HCT116 (cell line): ENCODE results near the gene ST7. TPM values are rescaled to one million over a fixed set of nuclear protein-coding genes. Genes with fewer than 3 reads are reported as not detected.

ENCODE experiments used
- ATAC-seq: fragments of 200-7000 bp; cut with Tn5 transposase; 2 replicates; pipeline ENCODE4 v1.9.1; 2020; ENCODE audit warnings: mild to moderate bottlenecking, moderate library complexity
- BruUV-seq: library from RNA; stranded (reverse); fragments of 400-500 nt; replicated peaks from 2 replicates; lab custom pipeline; 2021; lab: Mats Ljungman, UMichigan
- CTCF ChIA-PET: fragments of 300-600 bp; sonication (Branson Sonifier 250); formaldehyde crosslinking; loops from one replicate; lab custom pipeline; 2021; ENCODE audit warnings: antibody characterized with exemption; lab: Charles Lee
- POLR2A ChIA-PET: fragments of 300-600, 350-600 bp; sonication (Branson Sonifier 250); formaldehyde crosslinking; loops from one replicate; lab custom pipeline; 2021; ENCODE audit warnings: antibody characterized with exemption; lab: Charles Lee
- RAD21 ChIA-PET, 2 experiments: fragments of 300-600 bp; sonication (Branson Sonifier 250); formaldehyde crosslinking; loops; one replicate each; lab custom pipeline; 2023; ENCODE audit warnings: low total read pairs in 2 of 2; ENCODE audit not compliant: uncharacterized antibody in 2 of 2, unreplicated experiment in 2 of 2, low non-redundant PET in 1 of 2; lab: Charles Lee
- DNase-seq: peaks from one replicate; pipeline ENCODE4 v3.0.0-alpha.2; 2010; ENCODE audit warnings: low read depth, low spot score
- H2AFZ ChIP-seq: fragments of 200-600 bp; shearing (Covaris generic), sonication (generic); 2 replicates; pipeline ENCODE4 v1.6.1; 2017; ENCODE audit warnings: low read depth, mixed run types, mixed read lengths, antibody characterized with exemption, low read length; ENCODE audit not compliant: poor library complexity, severe bottlenecking
- H3K27ac ChIP-seq: 2 replicates; pipeline ENCODE4 v1.5.1; 2012; ENCODE audit warnings: low read depth, low read length
- H3K27me3 ChIP-seq: fragments of 200-600 bp; sonication (generic); 2 replicates; pipeline ENCODE4 v1.6.1; 2016; ENCODE audit warnings: mixed run types, low read length, mixed read lengths; ENCODE audit not compliant: insufficient read depth
- H3K36me3 ChIP-seq, 2 experiments: fragments of 200-500 bp in 1 of 2; fragments of 200-600 bp in 1 of 2; sonication (Bioruptor generic) in 1 of 2; sonication (generic) in 1 of 2; 2 replicates each; pipeline versions ENCODE4 v1.5.1 to v1.6.1; 2014 to 2016; ENCODE audit warnings: low read length in 2 of 2, inconsistent platforms in 1 of 2, mixed read lengths in 1 of 2, mixed run types in 1 of 2; ENCODE audit not compliant: insufficient read depth in 2 of 2, control insufficient read depth in 1 of 2
- H3K4me1 ChIP-seq, 2 experiments: fragments of 200-600 bp in 1 of 2; sonication (generic) in 1 of 2; 2 replicates each; pipeline versions ENCODE4 v1.5.1 to v1.6.1; 2012 to 2017; ENCODE audit warnings: low read length in 2 of 2, inconsistent platforms in 1 of 2, mild to moderate bottlenecking in 1 of 2, mixed read lengths in 1 of 2, mixed run types in 1 of 2, moderate library complexity in 1 of 2; ENCODE audit not compliant: insufficient read depth in 2 of 2, control insufficient read depth in 1 of 2
- H3K4me2 ChIP-seq: fragments of 200-600 bp; sonication (generic); 2 replicates; pipeline ENCODE4 v1.6.1; 2017; ENCODE audit warnings: mixed run types, low read length, mixed read lengths
- H3K4me3 ChIP-seq, 2 experiments: fragments of 200-600 bp in 1 of 2; sonication (generic) in 1 of 2; replicated peaks in 1 of 2; 2 replicates each; pipeline ENCODE4 v1.5.1; 2011 to 2016; ENCODE audit warnings: low read length in 2 of 2, control low read depth in 1 of 2, low read depth in 1 of 2, mild to moderate bottlenecking in 1 of 2, mixed read lengths in 1 of 2, mixed run types in 1 of 2
- H3K79me2 ChIP-seq: fragments of 200-600 bp; sonication (generic); 2 replicates; pipeline ENCODE4 v1.6.1; 2017; ENCODE audit warnings: mild to moderate bottlenecking, mixed run types, low read length, moderate library complexity, mixed read lengths; ENCODE audit not compliant: insufficient read depth
- H3K9ac ChIP-seq: fragments of 200-600 bp; sonication (generic); 2 replicates; pipeline ENCODE4 v1.6.1; 2016; ENCODE audit warnings: low read length, mixed read lengths
- H3K9me2 ChIP-seq: fragments of 200-600 bp; sonication (generic), shearing (Covaris generic); 2 replicates; pipeline ENCODE4 v1.6.1; 2017; ENCODE audit warnings: mixed run types, mild to moderate bottlenecking, moderate library complexity; ENCODE audit not compliant: insufficient read depth
- H3K9me3 ChIP-seq, 2 experiments: fragments of 200-500 bp in 1 of 2; fragments of 200-600 bp in 1 of 2; sonication (Bioruptor generic) in 1 of 2; sonication (generic) in 1 of 2; 2 replicates each; pipeline ENCODE4 v1.6.1; 2014 to 2017; ENCODE audit warnings: low read length in 2 of 2, mixed read lengths in 2 of 2, inconsistent platforms in 1 of 2, low read depth in 1 of 2, mild to moderate bottlenecking in 1 of 2, mixed run types in 1 of 2, moderate library complexity in 1 of 2; ENCODE audit not compliant: control insufficient read depth in 1 of 2, insufficient read depth in 1 of 2
- H4K20me1 ChIP-seq: fragments of 200-600 bp; sonication (generic), shearing (Covaris generic); 2 replicates; pipeline ENCODE4 v1.6.1; 2017; ENCODE audit warnings: mixed run types, mild to moderate bottlenecking, moderate library complexity; ENCODE audit not compliant: insufficient read depth
- ATF3 ChIP-seq: IDR thresholded peaks from 2 replicates; pipeline ENCODE4 v1.6.1; 2012
- CBX3 ChIP-seq: IDR thresholded peaks from 2 replicates; pipeline ENCODE4 v1.6.1; 2012; ENCODE audit warnings: low read depth
- CEBPB ChIP-seq: IDR thresholded peaks from 2 replicates; pipeline ENCODE4 v1.6.1; 2012; ENCODE audit warnings: low read depth
- EGR1 ChIP-seq: IDR thresholded peaks from 2 replicates; pipeline ENCODE4 v1.6.1; 2012; ENCODE audit warnings: low read depth
- ELF1 ChIP-seq: IDR thresholded peaks from 2 replicates; pipeline ENCODE4 v1.6.1; 2012; ENCODE audit warnings: low read depth, borderline replicate concordance
- EZH2 ChIP-seq: fragments of 200-600 bp; sonication (generic); IDR thresholded peaks from 2 replicates; pipeline ENCODE4 v1.6.1; 2017; ENCODE audit warnings: antibody characterized with exemption, mixed run types
- EZH2phosphoT487 ChIP-seq: fragments of 200-600 bp; IDR thresholded peaks from 2 replicates; pipeline ENCODE4 v1.6.1; 2018; ENCODE audit warnings: antibody characterized with exemption, borderline replicate concordance
- FOSL1 ChIP-seq: IDR thresholded peaks from 2 replicates; pipeline ENCODE4 v1.6.1; 2012; ENCODE audit warnings: low read depth
- MAX ChIP-seq: IDR thresholded peaks from 2 replicates; pipeline ENCODE4 v1.6.1; 2012
- POLR2A ChIP-seq: IDR thresholded peaks from 2 replicates; pipeline ENCODE4 v1.7.0; 2011; ENCODE audit warnings: borderline replicate concordance; ENCODE audit not compliant: insufficient read depth, insufficient read length; ENCODE audit errors: extremely low read depth
- POLR2AphosphoS5 ChIP-seq: IDR thresholded peaks from 2 replicates; pipeline ENCODE4 v1.6.1; 2011; ENCODE audit warnings: mild to moderate bottlenecking, low read depth, low read length, moderate library complexity
- RAD21 ChIP-seq: IDR thresholded peaks from 2 replicates; pipeline ENCODE4 v1.6.1; 2012; ENCODE audit warnings: low read depth, mild to moderate bottlenecking
- REST ChIP-seq: IDR thresholded peaks from 2 replicates; pipeline ENCODE4 v1.6.1; 2012; ENCODE audit warnings: low read depth
- SIN3A ChIP-seq: IDR thresholded peaks from 2 replicates; pipeline ENCODE4 v1.6.1; 2012; ENCODE audit warnings: low read depth
- SP1 ChIP-seq: IDR thresholded peaks from 2 replicates; pipeline ENCODE4 v1.6.1; 2012; ENCODE audit warnings: low read depth
- YY1 ChIP-seq: IDR thresholded peaks from 2 replicates; pipeline ENCODE4 v1.6.1; 2011; ENCODE audit warnings: low read length, low read depth, moderate library complexity, mild to moderate bottlenecking; ENCODE audit not compliant: insufficient replicate concordance; ENCODE audit errors: extremely low read depth
- ZFX ChIP-seq: fragments of 450-650 bp; IDR thresholded peaks from 2 replicates; pipeline ENCODE4 v1.6.1; 2017
- ZNF274 ChIP-seq: fragments of 200-500 bp; sonication (Bioruptor generic); IDR thresholded peaks from 2 replicates; pipeline ENCODE4 v1.6.1; 2014; ENCODE audit warnings: mild to moderate bottlenecking, low read depth, low read length, inconsistent platforms
- intact Hi-C: fragments of 100-400 bp; cut with micrococcal nuclease; formaldehyde crosslinking; loops from 2 replicates; pipeline ENCODE4 v1.10.0; 2022
- total RNA-seq: library from RNA; stranded (reverse); gene quantifications from one replicate; pipeline ENCODE4 v1.2.1, GENCODE V29; 2021; ENCODE audit not compliant: unreplicated experiment
- TF ChIP-seq, protein P1 (sequence below), 3 experiments: fragments of 200-600 bp in 1 of 3; sonication (generic) in 1 of 3; IDR thresholded peaks in 2 of 3; conservative IDR thresholded peaks in 1 of 3; 2 replicates each; pipeline ENCODE4 v1.5.1; 2012 to 2017; ENCODE audit warnings: low read depth in 2 of 3, low read length in 2 of 3, antibody characterized with exemption in 1 of 3, borderline replicate concordance in 1 of 3, control low read depth in 1 of 3, mild to moderate bottlenecking in 1 of 3, mixed read lengths in 1 of 3, mixed run types in 1 of 3, moderate library complexity in 1 of 3; ENCODE audit not compliant: insufficient read depth in 1 of 3
- TF ChIP-seq, protein P2 (sequence below): IDR thresholded peaks from 2 replicates; pipeline ENCODE4 v1.6.1; 2011; ENCODE audit warnings: mild to moderate bottlenecking, low read length, moderate library complexity; ENCODE audit not compliant: insufficient replicate concordance; ENCODE audit errors: extremely low read depth

The ST7 gene
- total RNA-seq, 1 experiment from 2014 or later = 12.6 TPM

GRCh38 chr7:116949941-116950801, 3.1 kb upstream of the ST7 start:
- intact Hi-C loops = no loop called here
- Histone ChIP-seq H3K36me3 (no peaks in the 10 kb centered on the region), H3K4me2 (no peak overlapping the region), H2AFZ (no peak overlapping the region), H3K4me3 (no peak overlapping the region), H3K9ac (no peak overlapping the region), H3K9me2 (no peaks in the 10 kb centered on the region), H4K20me1 (no peaks in the 10 kb centered on the region), H3K4me1 (peaks cover 13 to 29% of the 10 kb centered on the region in 2 experiments), H3K79me2 (peaks cover 12% of the 10 kb centered on the region), H3K27me3 (no peaks in the 10 kb centered on the region), H3K9me3 (no peaks in the 10 kb centered on the region), H3K27ac (no peak overlapping the region)
- no TSS peak for BruUV-seq
- DNase-seq (no peak), ATAC-seq (no peak)
- ChIA-PET CTCF (no interaction called here), POLR2A (no interaction called here), RAD21 (no interaction called here)
- TF ChIP-seq, protein P1, sequence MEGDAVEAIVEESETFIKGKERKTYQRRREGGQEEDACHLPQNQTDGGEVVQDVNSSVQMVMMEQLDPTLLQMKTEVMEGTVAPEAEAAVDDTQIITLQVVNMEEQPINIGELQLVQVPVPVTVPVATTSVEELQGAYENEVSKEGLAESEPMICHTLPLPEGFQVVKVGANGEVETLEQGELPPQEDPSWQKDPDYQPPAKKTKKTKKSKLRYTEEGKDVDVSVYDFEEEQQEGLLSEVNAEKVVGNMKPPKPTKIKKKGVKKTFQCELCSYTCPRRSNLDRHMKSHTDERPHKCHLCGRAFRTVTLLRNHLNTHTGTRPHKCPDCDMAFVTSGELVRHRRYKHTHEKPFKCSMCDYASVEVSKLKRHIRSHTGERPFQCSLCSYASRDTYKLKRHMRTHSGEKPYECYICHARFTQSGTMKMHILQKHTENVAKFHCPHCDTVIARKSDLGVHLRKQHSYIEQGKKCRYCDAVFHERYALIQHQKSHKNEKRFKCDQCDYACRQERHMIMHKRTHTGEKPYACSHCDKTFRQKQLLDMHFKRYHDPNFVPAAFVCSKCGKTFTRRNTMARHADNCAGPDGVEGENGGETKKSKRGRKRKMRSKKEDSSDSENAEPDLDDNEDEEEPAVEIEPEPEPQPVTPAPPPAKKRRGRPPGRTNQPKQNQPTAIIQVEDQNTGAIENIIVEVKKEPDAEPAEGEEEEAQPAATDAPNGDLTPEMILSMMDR (IDR thresholded peaks at IDR 0.05 in 2 of 3, conservative IDR thresholded peaks at IDR 0.05 in 1 of 3; ENCODE audit: borderline replicate concordance in 1 of 3, insufficient read depth in 1 of 3, low read depth in 2 of 3, low read length in 2 of 3) = no peak
- TF ChIP-seq CEBPB (no peak), EZH2phosphoT487 (no peak), CBX3 (no peak), SIN3A (no peak), EGR1 (no peak), FOSL1 (no peak), RAD21 (no peak), SP1 (no peak), MAX (no peak), ZFX (no peak), YY1 (no peak), REST (no peak), ATF3 (no peak), ZNF274 (no peak), EZH2 (no peak), POLR2A (no peak), POLR2AphosphoS5 (no peak), ELF1 (no peak)
- TF ChIP-seq, protein P2, sequence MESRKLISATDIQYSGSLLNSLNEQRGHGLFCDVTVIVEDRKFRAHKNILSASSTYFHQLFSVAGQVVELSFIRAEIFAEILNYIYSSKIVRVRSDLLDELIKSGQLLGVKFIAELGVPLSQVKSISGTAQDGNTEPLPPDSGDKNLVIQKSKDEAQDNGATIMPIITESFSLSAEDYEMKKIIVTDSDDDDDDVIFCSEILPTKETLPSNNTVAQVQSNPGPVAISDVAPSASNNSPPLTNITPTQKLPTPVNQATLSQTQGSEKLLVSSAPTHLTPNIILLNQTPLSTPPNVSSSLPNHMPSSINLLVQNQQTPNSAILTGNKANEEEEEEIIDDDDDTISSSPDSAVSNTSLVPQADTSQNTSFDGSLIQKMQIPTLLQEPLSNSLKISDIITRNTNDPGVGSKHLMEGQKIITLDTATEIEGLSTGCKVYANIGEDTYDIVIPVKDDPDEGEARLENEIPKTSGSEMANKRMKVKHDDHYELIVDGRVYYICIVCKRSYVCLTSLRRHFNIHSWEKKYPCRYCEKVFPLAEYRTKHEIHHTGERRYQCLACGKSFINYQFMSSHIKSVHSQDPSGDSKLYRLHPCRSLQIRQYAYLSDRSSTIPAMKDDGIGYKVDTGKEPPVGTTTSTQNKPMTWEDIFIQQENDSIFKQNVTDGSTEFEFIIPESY = no peak
